Left ventricle myocardium superior (tissue), 1 donor: Measurements from ENCODE around the gene TPST2. TPM values are rescaled to one million over a fixed set of nuclear protein-coding genes. Genes with fewer than 3 reads are reported as not detected.

ENCODE experiments used
- ATAC-seq: fragments of 200-7000 bp; cut with Tn5 transposase; one replicate; pipeline ENCODE4 v1.9.1; 2020; ENCODE audit warnings: mild to moderate bottlenecking, moderate library complexity
- DNase-seq: peaks from one replicate; pipeline ENCODE4 v3.0.0-alpha.2; 2020
- intact Hi-C: fragments of 100-400 bp; cut with micrococcal nuclease; formaldehyde crosslinking; loops from one replicate; pipeline ENCODE4 v1.11.0; 2022
- microRNA-seq: library from miRNA; unstranded; fragments of <30 nt; microRNA quantifications from one replicate; pipeline ENCODE4 v1.2.0, GENCODE V29; 2020; ENCODE audit warnings: borderline number of aligned reads
- total RNA-seq: library from RNA; stranded (reverse); fragmentation: NEBNext Ultra II Directional; extraction: Animal tissue kit (Norgen Biotek cat#: 25700); gene quantifications from one replicate; pipeline ENCODE4 v1.2.1, GENCODE V29; 2021
- donor health status: DM: no; HTN: yes; CAD: no; lungs with severe emphysema.

The TPST2 gene
- total RNA-seq, 1 donor from 2014 or later: 27.1 TPM

DNA sequence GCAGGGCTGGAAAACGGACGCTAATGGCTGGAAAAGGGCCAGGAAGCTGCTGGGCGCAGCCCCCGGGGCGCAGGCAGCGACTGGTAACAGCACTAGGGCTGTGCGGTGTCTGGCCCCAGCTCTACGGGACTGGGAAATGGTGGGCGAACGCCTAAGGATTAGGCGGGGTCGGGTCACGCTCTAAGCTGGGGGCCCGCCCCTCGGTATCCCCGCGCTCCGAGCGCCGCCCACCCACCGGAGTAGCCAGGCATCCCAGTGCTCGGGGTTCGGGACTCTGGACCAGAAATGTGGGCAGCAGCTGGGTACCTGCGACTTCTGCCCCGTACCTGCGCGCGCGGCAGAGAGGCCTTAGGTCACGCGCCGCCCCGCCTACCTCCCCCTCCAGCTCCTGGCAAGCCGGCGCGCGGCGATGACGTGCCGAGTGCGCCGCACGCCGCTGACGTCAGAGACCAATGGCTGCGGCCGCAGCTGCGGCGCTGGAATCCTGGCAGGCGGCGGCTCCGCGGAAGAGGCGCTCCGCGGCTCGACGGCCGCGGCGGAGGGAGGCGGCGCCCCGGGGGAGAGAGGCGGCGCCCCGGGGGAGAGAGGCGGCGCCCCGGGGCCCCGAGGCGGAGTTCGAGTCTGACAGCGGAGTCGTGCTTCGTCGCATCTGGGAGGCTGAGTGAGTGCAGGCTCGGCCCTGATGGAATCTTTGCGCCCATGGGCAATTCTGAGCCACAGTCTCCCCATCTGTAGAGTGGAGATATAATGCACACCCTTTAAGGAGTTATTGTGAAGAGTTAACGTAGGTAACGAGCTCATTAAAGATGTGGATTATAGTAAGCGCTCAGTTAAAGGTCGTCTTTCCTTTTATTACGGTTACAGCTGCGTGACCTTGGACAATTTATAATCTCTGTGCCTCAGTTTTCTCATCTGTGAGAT lies 106.2 kb downstream of the TPST2 start, which contains the start of the genes HPS4 and SRRD:
HPS4 (minus strand) TSS at position 345 of the 921 bp plus-strand sequence. CDS start 2,021 bp downstream, outside the sequence.
SRRD (plus strand) TSS at position 439 of the 921 bp plus-strand sequence; CDS start at position 453, 14 bp downstream.
- peak; percentile 97 for ATAC-seq
- intact Hi-C loops: no loop called here
- peak; percentile 95 for DNase-seq

DNA sequence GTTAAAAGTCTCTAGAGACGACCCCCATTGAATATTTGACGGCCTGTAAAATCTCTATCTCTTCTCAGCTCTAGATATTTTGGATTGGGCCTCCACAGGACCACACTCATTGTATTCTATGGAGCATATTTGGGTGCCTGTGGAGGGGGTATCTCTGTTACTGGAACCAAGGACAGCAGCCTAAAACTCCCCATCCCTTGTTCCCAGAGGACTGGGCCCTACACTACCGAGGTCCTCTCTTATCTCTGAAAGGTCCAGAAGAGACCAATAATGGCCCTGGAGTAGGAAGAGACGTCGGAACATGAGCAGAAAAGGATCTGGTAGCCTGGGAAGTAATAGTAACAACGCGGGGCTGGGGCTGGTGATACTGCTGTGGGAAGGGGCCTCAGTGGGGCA lies 106.9 kb downstream of the TPST2 start:
- intact Hi-C loops: no loop called here
- ATAC-seq: no peak

DNA sequence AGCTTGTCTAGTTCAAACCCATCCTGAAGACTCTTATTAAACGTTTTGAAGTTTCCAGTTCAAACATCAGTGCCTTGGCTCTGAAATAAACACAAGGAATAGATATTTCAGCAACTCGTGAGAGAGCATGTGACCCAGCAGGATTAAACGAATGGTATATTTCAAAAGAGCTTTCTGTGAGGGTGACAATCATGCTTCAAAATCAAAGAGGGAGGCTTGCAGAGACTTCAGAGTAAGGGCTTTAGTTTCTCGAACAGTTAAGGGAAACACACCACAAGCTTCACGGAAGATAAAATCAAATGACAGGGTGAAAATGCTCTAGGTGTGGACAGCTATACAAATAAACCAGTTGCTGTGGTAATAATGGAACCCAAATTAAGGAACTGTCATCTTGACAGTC lies 107.8 kb downstream of the TPST2 start:
- DNase-seq (no peak), ATAC-seq (no peak)
- intact Hi-C loops: no loop called here

More for the DNA sequence above, 106.9 kb downstream of the TPST2 start:
- DNase-seq: no peak

DNA sequence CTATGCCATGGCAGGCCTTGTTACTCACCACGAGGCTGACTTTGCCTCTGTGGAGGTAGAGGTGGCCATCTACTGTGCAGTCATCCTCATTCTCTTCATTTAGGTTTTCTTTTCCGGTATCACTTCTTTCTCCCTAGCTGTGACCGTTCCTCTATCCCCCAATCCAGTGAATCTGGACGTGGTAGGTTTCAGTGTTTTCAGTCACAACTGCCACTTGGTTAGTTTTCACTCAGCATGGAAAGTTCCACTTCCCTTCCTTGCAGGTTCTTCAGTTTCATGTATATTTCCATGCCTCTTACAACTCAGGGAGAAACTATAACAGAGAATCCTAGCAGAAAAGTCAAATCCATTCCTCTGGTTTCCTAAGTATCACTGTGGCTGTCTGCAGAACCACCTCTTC lies 108.2 kb downstream of the TPST2 start:
- intact Hi-C loops: no loop called here
- ATAC-seq: no peak
- DNase-seq: no peak

DNA sequence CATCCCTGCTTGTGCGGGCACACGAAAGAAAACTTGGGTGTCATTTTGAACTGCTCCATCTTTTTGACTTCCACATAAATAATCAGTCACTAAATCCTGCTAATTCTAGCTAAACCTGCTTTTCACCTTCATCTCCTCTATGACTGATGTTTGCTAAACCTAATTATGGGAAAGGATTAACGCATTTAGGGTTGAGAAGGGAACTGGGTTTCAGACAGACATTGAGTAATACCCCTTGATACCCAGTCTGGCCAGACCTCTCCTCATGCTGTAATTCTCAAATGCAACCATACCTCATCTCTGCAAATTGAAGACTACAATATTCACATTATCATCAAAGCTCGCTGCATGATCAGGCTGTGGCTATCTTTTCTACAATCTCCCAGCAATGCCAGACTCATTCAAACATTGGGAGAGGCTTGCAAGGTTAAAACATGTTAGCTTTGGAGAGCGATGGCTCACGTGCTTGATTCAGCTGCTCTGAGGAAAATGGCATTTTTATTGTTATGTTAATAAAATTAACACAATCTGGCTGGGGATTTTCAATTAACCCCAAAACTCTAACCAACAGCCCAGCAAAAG lies 108.7 kb downstream of the TPST2 start:
- intact Hi-C loops: no loop called here
- ATAC-seq (no peak), DNase-seq (no peak)

DNA sequence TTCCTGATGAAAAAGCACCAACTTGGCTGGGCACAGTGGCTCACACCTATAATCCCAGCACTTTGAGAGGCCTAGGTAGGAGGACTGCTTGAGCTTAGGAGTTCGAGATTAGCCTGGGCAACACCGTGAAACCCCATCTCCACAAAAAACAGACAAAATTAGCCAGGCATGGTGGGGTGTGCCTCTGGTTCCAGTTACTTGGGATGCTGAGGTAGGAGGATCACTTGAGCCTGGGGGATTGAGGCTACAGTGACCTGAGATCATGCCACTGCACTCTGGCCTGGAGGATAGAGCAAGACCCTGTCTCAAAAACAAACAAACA lies 109.4 kb downstream of the TPST2 start:
- ATAC-seq: no peak

DNA sequence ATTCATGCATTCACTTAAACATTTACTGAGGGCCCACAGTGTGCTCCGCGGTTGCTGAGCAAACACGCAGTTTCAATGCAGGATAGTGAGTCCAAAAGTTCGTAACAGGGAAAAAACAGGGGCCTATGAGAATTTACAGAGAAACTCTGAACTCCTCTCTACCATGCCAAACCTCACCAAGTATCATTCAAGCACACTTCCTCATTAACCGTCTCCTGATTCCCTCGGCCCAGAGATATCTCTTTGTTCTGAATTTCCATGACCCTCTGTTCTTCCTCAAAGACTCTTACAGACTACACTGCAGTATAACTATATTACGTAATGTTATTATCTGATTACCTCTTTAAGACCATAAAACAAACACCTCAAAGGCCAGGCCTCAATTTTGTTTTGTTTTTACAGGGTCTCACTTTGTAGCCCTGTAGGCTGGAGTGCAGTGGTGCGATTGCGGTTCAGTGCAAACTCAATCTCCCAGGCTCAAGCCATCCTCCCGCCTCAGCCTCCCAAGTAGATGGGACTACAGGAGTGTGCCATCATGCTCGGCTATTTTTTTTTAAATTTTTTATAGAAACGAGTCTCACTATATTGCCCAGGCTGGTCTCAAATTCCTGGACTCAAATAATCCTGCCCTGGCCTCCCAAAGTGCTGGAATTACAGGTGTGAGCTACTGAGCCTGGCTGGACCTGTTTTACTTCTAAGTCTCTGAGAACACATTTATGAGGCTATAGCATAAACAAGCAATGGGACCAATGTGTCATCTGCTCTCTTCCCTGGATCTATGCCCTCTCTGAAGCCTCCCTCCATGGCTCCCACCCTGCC lies 109.9 kb downstream of the TPST2 start:
- intact Hi-C loops: no loop called here
- DNase-seq: no peak
- no peak for ATAC-seq

More for the DNA sequence above, 109.4 kb downstream of the TPST2 start:
- intact Hi-C loops: no loop called here
- DNase-seq: no peak

DNA sequence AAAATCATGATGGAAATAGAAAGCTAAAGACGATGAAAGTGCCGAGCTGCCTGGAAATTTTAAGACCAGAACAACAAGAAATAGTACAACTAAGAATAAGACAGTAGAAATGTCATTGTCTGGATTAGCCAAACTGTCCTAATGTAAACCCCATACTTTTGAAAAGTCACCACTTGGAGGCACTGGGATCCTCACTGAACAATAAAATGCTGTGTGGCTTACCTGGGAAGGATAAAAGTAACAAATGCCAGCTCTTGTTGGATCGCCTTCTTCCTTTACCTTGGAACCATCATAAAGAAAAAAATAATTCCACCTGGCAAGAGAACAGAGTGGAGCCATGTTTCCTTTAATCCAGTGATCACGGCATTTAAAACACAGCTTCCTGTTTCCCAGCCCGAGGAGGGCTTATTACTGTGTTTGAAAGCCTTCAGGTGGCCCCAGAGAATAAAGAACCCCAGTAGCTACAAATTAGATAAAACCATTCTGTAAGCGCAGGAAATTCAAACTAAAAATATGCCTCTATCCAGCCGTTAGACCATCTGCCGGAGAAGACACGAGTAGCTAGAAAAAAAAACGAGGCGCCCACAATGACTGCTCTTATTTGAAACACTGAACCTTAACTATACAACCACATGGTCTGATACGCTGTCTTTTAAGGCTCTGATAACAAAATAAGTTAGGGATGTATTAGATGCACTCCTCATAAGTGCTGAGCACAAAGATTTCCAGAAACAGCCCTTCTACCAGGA lies 110.7 kb downstream of the TPST2 start:
- intact Hi-C loops: no loop called here
- no peak for ATAC-seq
- DNase-seq: no peak

DNA sequence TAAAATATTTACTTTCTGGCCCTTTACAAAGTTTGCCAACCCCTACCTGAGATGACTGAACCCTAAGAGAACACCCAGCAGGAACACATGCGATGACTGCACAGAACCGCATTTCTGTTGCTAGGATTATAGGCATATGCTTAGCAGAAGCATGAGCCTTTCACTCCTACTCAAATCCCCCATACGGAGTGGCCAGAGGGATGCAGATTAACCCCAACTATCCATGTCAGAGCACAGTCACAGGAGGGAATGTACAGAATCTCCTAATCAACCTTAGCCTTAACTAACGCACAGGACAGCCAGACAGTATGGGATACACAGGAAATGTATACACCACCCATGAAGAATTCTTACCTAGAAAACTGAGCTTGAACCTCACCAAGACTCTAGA lies 112.6 kb downstream of the TPST2 start:
- no peak for DNase-seq
- intact Hi-C loops: no loop called here
- no peak for ATAC-seq

DNA sequence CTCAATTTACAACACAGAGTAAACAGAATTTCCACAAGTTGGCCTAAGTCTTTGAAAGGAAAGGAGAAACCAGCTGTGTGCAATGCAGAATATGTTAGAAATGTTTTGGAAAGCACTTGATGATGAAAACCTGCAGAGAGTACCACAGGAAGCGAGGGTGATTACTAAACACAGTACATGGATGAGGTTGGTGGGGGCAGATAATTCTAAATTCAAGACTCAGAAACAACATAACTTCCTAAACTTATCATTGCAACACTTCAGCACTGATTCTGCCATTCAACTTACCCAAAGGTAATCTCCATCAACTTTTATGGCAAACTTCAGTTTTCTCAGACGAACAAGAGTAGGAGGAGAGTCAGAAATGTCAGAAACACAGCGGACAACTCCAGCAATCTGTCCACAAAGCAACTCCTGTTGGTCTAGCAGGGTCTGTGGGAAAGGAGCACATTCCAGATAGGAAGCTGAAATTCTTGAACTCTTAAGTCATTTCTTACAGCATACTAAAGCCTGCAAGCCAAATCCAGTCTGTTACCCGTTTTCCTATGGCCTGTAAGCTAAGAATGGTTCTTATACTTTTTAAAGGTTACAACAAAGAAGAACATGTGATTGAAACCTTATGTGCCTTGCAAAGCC lies 113.1 kb downstream of the TPST2 start:
- ATAC-seq (no peak), DNase-seq (no peak)
- intact Hi-C loops: no loop called here

DNA sequence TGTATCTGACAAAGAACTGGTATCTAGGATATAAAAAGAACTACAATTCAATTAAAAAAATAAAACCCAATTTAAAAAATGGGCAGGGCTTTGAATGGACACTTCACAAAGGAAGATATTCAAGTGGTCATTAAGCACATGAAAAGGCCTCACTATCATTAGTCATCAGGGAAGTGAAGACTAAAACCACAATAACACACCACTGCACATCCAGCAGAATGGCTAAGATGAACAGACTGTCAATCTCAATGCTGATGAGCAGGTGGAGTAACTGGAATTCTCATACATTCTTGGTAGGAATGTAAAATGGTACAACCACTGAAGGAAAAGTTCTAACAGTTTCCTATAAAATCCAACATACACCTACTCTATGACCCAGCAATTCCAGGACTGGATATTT lies 115.2 kb downstream of the TPST2 start:
- intact Hi-C loops: no loop called here

More for the DNA sequence above, 115.2 kb downstream of the TPST2 start:
- ATAC-seq: no peak
- DNase-seq: no peak

Small RNA genes lying within 50 kb of the gene (microRNA-seq; reads per million reads assigned to microRNA genes)
- gene MIR548J: not detected

Other genes with a start within 250 kb of the TPST2 start
- 0.12 TPM for gene ASPHD2, start 160.9 kb downstream of the TPST2 start, total RNA-seq
- gene HPS4, start 106.3 kb downstream of the TPST2 start, total RNA-seq: 10.0 TPM
- gene SRRD, start 106.3 kb downstream of the TPST2 start, total RNA-seq: 23.5 TPM
- 22.3 TPM for gene TFIP11, start 77.7 kb downstream of the TPST2 start, total RNA-seq
- gene CRYBB1, start 27.9 kb upstream of the TPST2 start, total RNA-seq: 0.64 TPM
- gene CRYBA4, start 31.8 kb upstream of the TPST2 start, total RNA-seq: not detected
- 1.9 TPM for gene MIAT, start 67.5 kb upstream of the TPST2 start, total RNA-seq